Prostate gland (tissue), 2 donors: Measurements from ENCODE around the gene SMAD2.

Experiments used
- CTCF ChIP-seq, 4 experiments: fragments of 200-600 bp in 2 of 4; fragments of 450-650 bp in 2 of 4; sonication (generic) in 2 of 4; IDR thresholded peaks; 1 replicate in 3 of 4; 2 replicates in 1 of 4; pipeline ENCODE4 v1.5.1; 2016 to 2019; ENCODE audit warnings: antibody characterized with exemption in 4 of 4, mild to moderate bottlenecking in 2 of 4, moderate library complexity in 2 of 4
- POLR2A ChIP-seq: fragments of 450-650 bp; IDR thresholded peaks from one replicate; pipeline ENCODE4 v1.6.1; 2016; ENCODE audit warnings: antibody characterized with exemption, mild to moderate bottlenecking

GRCh38 chr18:47893047-47893446 lies 37.4 kb downstream of the SMAD2 start:
- TF ChIP-seq CTCF (IDR thresholded peaks at IDR 0.05) (no peak), POLR2A (no peak)
